Brain pericyte (primary cell): ENCODE data around the gene TBX2.
"Not testable (repeated sequence)": the region's sequence is repeated elsewhere in the genome, so short reads cannot be mapped to it uniquely, and the experiment has no call there.

Source experiments
- DNase-seq: peaks from one replicate; pipeline ENCODE4 v3.0.0-alpha.2; 2012; ENCODE audit warnings: low read depth, low spot score

TBX2 gene

GRCh38 chr17:61431594-61432311 lies 32.1 kb downstream of the TBX2 start:
- no peak for DNase-seq

GRCh38 chr17:61436273-61436672 lies 36.6 kb downstream of the TBX2 start:
- DNase-seq = no peak

- DNase-seq = no peak
Observed at GRCh38 chr17:61436995-61437704, 37.5 kb downstream of the TBX2 start.

GRCh38 chr17:61440697-61441096 lies 41.1 kb downstream of the TBX2 start:
- DNase-seq = no peak

GRCh38 chr17:61441507-61441906 lies 41.9 kb downstream of the TBX2 start:
- DNase-seq = not testable (repeated sequence)

GRCh38 chr17:61442136-61442775 lies 42.6 kb downstream of the TBX2 start:
- DNase-seq = no peak

GRCh38 chr17:61442878-61443474 lies 43.3 kb downstream of the TBX2 start:
- DNase-seq = no peak

- no peak for DNase-seq
Observed at GRCh38 chr17:61443475-61443882, 43.8 kb downstream of the TBX2 start.

GRCh38 chr17:61444075-61444474 lies 44.4 kb downstream of the TBX2 start:
- no peak for DNase-seq

- no peak for DNase-seq
Observed at GRCh38 chr17:61444831-61445230, 45.2 kb downstream of the TBX2 start.

GRCh38 chr17:61447358-61447757 lies 47.7 kb downstream of the TBX2 start:
- DNase-seq = no peak

- DNase-seq = no peak
Observed at GRCh38 chr17:61448042-61448441, 48.4 kb downstream of the TBX2 start.

- DNase-seq = not testable (repeated sequence)
Observed at GRCh38 chr17:61449140-61449539, 49.5 kb downstream of the TBX2 start.

GRCh38 chr17:61449707-61450640 lies 50.3 kb downstream of the TBX2 start:
- DNase-seq = no peak

GRCh38 chr17:61450641-61451537 lies 51.2 kb downstream of the TBX2 start:
- DNase-seq = no peak

- no peak for DNase-seq
Observed at GRCh38 chr17:61451538-61452300, 52.1 kb downstream of the TBX2 start.

- no peak for DNase-seq
Observed at GRCh38 chr17:61452301-61453290, 53.0 kb downstream of the TBX2 start, which contains the start of gene TBX4. Gene TBX4 (plus strand): TSS chr17:61452422. CDS start chr17:61456491, 4,069 bp downstream.
